GM19372 (cell line): Measurements from ENCODE around the gene KRTAP10-4.
"Not testable (repeated sequence)": the region's sequence is repeated elsewhere in the genome, so short reads cannot be mapped to it uniquely, and the experiment has no call there.

Source experiments
- ATAC-seq: cut with Tn5 transposase; IDR thresholded peaks from one replicate; pipeline ENCODE4 v1.9.1; 2021; ENCODE audit warnings: mild to moderate bottlenecking, low read depth, moderate library complexity; ENCODE audit not compliant: unreplicated experiment

The KRTAP10-4 gene

GRCh38 chr21:44575307-44576024 is 1.9 kb downstream of the KRTAP10-4 start:
- no peak for ATAC-seq

GRCh38 chr21:44576025-44576420 is 2.5 kb downstream of the KRTAP10-4 start:
- no peak for ATAC-seq

- ATAC-seq, result no peak
Observed at GRCh38 chr21:44578371-44579055, 5.0 kb downstream of the KRTAP10-4 start.

GRCh38 chr21:44579056-44579832 is 5.7 kb downstream of the KRTAP10-4 start:
- ATAC-seq, result no peak

- ATAC-seq, result no peak
Observed at GRCh38 chr21:44579833-44580144, 6.3 kb downstream of the KRTAP10-4 start.

GRCh38 chr21:44580231-44580821 is 6.8 kb downstream of the KRTAP10-4 start, which contains the start of gene KRTAP10-5:
Gene KRTAP10-5, minus strand, starts transcription at chr21:44580604. Its CDS starts 26 bp downstream, at chr21:44580578.
- not testable (repeated sequence) for ATAC-seq

- ATAC-seq, result no peak
Observed at GRCh38 chr21:44581158-44581557, 7.6 kb downstream of the KRTAP10-4 start.

- ATAC-seq, result no peak
Observed at GRCh38 chr21:44582055-44582454, 8.5 kb downstream of the KRTAP10-4 start.

- no peak for ATAC-seq
Observed at GRCh38 chr21:44583089-44583799, 9.7 kb downstream of the KRTAP10-4 start.

- ATAC-seq, result no peak
Observed at GRCh38 chr21:44583800-44584147, 10.2 kb downstream of the KRTAP10-4 start.

- ATAC-seq, result no peak
Observed at GRCh38 chr21:44585892-44586291, 12.4 kb downstream of the KRTAP10-4 start.

- no peak for ATAC-seq
Observed at GRCh38 chr21:44589094-44589493, 15.6 kb downstream of the KRTAP10-4 start.

GRCh38 chr21:44589586-44590305 is 16.2 kb downstream of the KRTAP10-4 start:
- no peak for ATAC-seq

- no peak for ATAC-seq
Observed at GRCh38 chr21:44590311-44590721, 16.8 kb downstream of the KRTAP10-4 start.

GRCh38 chr21:44590897-44591800 is 17.6 kb downstream of the KRTAP10-4 start:
- ATAC-seq, result not testable (repeated sequence)

- ATAC-seq, result not testable (repeated sequence)
Observed at GRCh38 chr21:44591801-44592130, 18.2 kb downstream of the KRTAP10-4 start.

GRCh38 chr21:44592446-44593311 is 19.1 kb downstream of the KRTAP10-4 start, which contains the start of gene KRTAP10-6:
Gene KRTAP10-6, minus strand, starts transcription at chr21:44592505. Its CDS starts 21 bp downstream, at chr21:44592484.
- ATAC-seq, result no peak
